ENCODE measurements around the gene DNAJB2.

Gene DNAJB2

DNA sequence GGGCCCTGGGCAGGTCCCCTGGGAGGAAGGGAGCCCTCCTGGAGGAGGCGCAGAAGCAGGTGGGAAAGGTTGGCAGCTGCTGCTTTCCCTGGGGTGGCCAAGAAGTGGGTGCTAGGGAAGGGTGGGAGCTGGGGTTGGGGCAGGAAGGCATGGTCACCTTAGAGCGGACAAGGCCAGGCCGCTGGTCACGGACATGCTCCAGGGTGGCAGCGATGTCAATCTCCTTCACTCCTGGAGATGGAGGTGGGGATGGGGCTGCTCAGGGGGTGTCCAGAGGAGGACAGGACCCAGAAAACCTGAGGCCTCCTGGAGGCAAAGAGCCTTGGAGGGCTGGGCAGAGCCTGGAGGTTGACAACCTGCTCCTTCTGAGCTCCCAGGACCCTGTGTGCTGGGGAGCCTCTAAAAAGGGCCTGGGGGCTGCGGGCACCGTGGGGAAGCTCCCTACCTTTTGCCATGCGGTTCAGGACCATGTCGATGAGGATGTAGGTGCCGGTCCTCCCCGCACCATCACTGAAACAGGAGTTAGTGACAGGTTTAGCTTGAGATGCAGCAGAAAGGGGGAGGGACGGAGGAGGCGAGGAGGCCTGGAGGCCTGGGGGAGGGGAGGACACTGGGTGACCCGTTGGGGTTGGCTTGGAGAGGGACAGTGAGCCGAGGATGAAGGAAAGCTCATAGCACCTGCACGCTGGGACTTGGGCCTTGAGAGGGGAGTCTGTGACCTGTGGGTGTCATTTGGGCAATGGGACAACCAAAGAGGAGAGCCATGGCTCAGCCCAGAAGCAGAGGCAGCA lies 11.4 kb downstream of the DNAJB2 start:
- H3K4me3 ChIP-seq (ENCODE audit: low read length) = no peak overlapping the region
- DNase-seq (ENCODE audit: low read depth) = no peak
- TF ChIP-seq, protein P1, sequence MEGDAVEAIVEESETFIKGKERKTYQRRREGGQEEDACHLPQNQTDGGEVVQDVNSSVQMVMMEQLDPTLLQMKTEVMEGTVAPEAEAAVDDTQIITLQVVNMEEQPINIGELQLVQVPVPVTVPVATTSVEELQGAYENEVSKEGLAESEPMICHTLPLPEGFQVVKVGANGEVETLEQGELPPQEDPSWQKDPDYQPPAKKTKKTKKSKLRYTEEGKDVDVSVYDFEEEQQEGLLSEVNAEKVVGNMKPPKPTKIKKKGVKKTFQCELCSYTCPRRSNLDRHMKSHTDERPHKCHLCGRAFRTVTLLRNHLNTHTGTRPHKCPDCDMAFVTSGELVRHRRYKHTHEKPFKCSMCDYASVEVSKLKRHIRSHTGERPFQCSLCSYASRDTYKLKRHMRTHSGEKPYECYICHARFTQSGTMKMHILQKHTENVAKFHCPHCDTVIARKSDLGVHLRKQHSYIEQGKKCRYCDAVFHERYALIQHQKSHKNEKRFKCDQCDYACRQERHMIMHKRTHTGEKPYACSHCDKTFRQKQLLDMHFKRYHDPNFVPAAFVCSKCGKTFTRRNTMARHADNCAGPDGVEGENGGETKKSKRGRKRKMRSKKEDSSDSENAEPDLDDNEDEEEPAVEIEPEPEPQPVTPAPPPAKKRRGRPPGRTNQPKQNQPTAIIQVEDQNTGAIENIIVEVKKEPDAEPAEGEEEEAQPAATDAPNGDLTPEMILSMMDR (conservative IDR thresholded peaks at IDR 0.05; ENCODE audit: low read length) = no peak

DNA sequence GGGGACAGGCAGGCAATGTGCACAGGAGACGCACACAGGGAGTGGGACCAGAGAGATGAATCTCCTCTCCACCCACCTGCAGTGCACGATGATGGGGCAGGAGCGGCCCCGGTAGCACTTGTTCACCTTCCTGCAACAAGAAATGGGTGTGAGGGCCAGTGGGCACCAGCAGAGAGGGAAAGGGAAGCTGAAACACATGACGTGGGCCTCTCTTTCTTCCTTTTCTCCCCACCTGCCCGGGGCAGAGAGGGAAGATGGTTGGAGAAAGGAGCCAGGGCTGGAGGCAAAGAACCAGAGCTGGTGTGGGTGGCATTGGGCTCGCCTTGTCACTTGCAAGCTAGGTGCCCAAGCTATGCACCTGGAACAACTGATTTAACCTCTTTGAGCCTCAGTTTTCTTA lies 12.2 kb downstream of the DNAJB2 start:
- TF ChIP-seq, protein P1 (conservative IDR thresholded peaks at IDR 0.05; ENCODE audit: low read length) = no peak
- DNase-seq (ENCODE audit: low read depth) = no peak
- no peak overlapping the region for H3K4me3 ChIP-seq (ENCODE audit: low read length)

DNA sequence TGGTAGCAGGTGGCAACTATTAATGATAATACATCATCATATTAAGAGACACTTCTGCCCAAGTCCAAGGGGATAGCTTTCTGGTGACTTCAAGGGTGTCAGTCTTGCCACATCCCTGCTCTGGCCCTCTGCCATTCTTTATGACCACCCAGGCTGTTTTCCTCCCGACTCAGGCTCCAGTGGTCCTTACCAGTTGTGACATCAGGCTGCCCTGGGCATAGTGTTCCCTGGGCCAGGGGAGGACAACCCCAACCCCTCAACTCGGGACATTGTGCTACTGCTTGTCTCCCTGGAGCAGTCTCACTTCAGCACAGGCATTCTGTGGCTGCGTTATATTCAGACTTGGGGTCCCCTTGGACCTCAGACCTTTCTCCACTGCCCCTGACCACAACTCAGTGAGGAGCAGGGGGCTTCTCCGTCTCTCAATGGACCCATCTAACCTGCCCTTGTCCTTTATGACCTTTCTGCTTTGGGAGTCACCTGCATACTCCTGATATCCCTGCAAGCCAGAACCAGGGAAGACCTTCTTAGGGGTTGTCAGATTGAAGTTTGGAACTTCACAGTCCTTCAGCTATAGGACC lies 12.8 kb downstream of the DNAJB2 start:
- H3K4me3 ChIP-seq (ENCODE audit: low read length) = no peak overlapping the region
- no peak for DNase-seq (ENCODE audit: low read depth)
- TF ChIP-seq, protein P1 (conservative IDR thresholded peaks at IDR 0.05; ENCODE audit: low read length) = no peak

DNA sequence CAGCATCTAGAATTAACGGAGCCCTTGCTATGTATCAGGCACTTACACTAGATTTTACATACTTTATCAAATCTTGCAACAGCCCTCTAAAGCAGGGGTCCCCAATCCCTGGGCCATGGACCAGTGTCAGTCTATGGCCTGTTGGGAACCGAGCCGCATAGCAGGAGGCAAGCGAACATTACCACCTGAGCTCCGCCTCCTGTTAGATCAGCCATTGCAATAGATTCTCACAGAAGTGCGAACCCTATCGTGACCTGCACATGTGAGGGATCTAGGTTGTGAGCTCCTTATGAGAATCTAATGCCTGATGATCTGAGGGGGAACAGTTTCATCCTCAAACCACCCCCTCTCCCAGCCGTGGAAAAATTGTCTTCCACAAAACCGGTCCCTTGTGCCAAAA lies 13.4 kb downstream of the DNAJB2 start:
- no peak overlapping the region for H3K4me3 ChIP-seq (ENCODE audit: low read length)
- TF ChIP-seq, protein P1 (conservative IDR thresholded peaks at IDR 0.05; ENCODE audit: low read length) = no peak
- DNase-seq (ENCODE audit: low read depth) = no peak

DNA sequence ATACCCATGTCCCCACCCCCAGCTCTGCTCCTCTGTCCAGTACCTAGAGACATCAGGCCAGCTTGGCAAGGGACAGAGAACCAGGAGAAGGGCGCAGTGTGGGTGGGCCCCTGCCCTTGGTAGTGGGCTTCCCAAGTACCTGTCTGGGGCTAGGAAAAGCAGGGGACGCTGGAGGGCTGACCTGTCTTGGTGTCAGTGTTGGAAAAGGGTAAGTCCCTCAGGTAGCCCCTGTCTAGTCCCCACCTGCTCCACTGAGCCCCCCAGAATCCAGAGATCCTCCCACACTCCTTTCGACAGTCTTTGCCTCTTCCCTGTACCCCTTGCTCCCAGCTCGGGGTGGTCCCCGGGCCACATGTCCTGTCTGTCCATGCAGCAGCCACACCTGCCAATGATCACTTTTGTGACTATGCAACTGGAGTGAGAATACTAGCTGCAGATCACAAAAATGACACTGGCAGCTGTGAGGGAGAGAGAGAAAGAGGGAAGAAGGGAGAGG lies 14.6 kb downstream of the DNAJB2 start:
- TF ChIP-seq, protein P1 (conservative IDR thresholded peaks at IDR 0.05; ENCODE audit: low read length) = no peak
- no peak overlapping the region for H3K4me3 ChIP-seq (ENCODE audit: low read length)
- no peak for DNase-seq (ENCODE audit: low read depth)

DNA sequence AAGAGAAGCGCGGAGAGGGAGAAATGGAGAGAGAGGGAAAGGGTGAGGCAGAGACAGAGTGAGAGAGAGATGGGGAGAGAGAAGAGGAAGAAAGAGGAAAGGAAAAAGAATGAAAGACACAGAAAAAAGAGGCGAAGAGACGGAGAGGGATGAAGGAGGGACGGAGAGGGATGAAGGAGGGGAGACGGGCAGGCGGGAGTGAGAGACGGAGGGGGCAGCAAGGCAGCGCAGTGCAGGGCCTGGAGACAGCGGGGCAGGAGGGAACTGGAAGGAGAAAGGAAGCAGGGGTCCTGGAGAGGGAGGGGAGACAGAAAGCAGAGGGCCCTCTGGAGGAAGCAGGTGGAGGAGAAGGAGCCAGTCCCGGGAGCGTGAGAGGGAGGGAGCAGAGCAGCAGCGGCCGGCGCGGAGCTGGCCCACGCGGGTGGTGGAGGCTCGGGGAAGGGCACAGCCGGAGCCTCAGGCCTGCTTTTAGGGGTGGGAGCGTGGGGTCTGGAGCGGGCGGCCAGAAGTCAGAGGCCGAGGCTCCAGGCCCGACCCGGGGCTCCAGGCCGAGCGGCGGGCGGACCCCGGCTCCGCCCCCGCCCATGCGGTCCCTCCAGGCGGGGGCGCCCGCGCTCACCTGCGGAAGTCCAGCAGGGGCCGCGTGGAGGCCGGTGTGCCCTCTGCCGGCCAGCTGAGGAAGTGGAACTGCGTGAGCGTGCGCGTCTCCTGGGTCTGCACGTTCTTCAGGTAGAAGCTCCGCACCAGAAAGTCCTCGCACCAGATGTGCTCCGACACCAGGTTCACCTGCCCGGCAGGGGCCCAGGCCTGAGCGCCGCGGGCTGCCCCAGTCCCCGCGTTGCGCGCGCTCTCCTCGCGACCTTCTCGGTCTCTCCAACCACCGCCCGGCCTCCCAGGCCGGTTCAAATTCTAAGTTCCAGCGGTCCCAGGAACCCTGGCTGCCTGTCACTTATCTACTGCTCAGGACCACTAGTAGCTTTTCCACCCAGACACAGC lies 15.5 kb downstream of the DNAJB2 start:
- H3K4me3 ChIP-seq (ENCODE audit: low read length) = peak overlapping the region; percentile 57
- TF ChIP-seq, protein P1 (conservative IDR thresholded peaks at IDR 0.05; ENCODE audit: low read length) = peak; percentile 73
- peak; percentile 66 for DNase-seq (ENCODE audit: low read depth)

Data from AG10803 (cell line).